Ramos (cell line): ENCODE results near the gene SPTBN5.

Experiments used
- in situ Hi-C: fragments of 300-500 bp; cut with MboI; formaldehyde crosslinking; loops from one replicate; pipeline ENCODE4 v1.14.3; 2022; ENCODE audit warnings: low sequenced_read_pairs; ENCODE audit not compliant: unreplicated experiment

The SPTBN5 gene

GRCh38 chr15:41905036-41905793 lies 11.4 kb upstream of the SPTBN5 start:
- in situ Hi-C loops, result no loop called here

GRCh38 chr15:41904541-41905005 lies 10.7 kb upstream of the SPTBN5 start:
- in situ Hi-C loops, result no loop called here

GRCh38 chr15:41903782-41904181 lies 9.9 kb upstream of the SPTBN5 start:
- in situ Hi-C loops, result no loop called here

- in situ Hi-C loops, result no loop called here
Observed at GRCh38 chr15:41901431-41901830, 7.6 kb upstream of the SPTBN5 start.

GRCh38 chr15:41900526-41901380 lies 6.9 kb upstream of the SPTBN5 start:
- in situ Hi-C loops, result no loop called here

GRCh38 chr15:41899854-41900442 lies 6.1 kb upstream of the SPTBN5 start:
- in situ Hi-C loops, result no loop called here

- in situ Hi-C loops, result no loop called here
Observed at GRCh38 chr15:41897363-41897799, 3.5 kb upstream of the SPTBN5 start.

- in situ Hi-C loops, result no loop called here
Observed at GRCh38 chr15:41896566-41896965, 2.7 kb upstream of the SPTBN5 start.

GRCh38 chr15:41895957-41896356 lies 2.1 kb upstream of the SPTBN5 start:
- in situ Hi-C loops, result no loop called here

GRCh38 chr15:41895491-41895890 lies 1.6 kb upstream of the SPTBN5 start:
- in situ Hi-C loops, result no loop called here

GRCh38 chr15:41894791-41895463 lies 1.1 kb upstream of the SPTBN5 start:
- in situ Hi-C loops, result no loop called here

- in situ Hi-C loops, result no loop called here
Observed at GRCh38 chr15:41894251-41894790, 468 bp upstream of the SPTBN5 start.

- in situ Hi-C loops, result no loop called here
Observed at GRCh38 chr15:41892621-41893421, 1.0 kb downstream of the SPTBN5 start.

GRCh38 chr15:41891946-41892345 lies 1.9 kb downstream of the SPTBN5 start:
- in situ Hi-C loops, result no loop called here

GRCh38 chr15:41891226-41891625 lies 2.6 kb downstream of the SPTBN5 start:
- in situ Hi-C loops, result no loop called here

- in situ Hi-C loops, result no loop called here
Observed at GRCh38 chr15:41890050-41890690, 3.7 kb downstream of the SPTBN5 start.

GRCh38 chr15:41888662-41889253 lies 5.1 kb downstream of the SPTBN5 start:
- in situ Hi-C loops, result no loop called here

- in situ Hi-C loops, result no loop called here
Observed at GRCh38 chr15:41887893-41888292, 6.0 kb downstream of the SPTBN5 start.
